NCI-H1048 (cell line): ENCODE data around the gene DAP.

Experiments used
- DNase-seq: peaks from one replicate; lab custom pipeline; 2025; lab: John Stamatoyannopoulos, UW

Gene DAP

DNA sequence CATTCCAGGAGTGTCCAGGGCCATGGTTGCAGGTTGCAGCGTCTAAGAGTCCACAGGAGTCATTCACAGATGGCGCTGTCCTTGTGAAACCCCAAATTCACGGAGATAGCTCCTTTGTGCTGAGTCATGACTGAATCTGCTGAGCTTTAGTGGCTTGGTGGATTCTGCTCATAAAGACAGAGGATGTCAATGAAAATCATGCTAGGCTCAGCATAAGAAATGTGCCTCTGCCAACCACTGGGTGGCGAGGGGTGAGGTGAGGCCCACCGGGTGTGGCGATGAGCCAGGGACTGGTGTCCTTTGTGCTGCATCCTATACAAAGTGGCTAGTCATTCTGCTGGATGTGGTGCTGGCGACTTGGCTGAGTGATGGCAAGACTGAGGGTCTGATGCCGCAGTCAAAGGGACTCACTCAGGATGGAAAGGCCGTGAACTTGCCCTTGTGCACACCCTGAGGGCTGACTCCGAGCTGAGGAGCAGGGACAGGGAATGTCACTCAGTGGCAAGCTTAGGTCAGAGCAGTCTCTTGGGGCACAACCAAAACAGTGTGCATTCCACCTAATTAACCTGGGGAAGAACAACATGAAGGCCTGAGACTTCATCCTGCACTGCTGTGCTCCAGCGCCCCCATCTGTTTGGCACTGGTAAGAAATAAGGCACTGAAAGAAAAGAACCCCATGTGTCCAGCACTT, 71.5 kb downstream of the DAP start:
- DNase-seq = no peak

DNA sequence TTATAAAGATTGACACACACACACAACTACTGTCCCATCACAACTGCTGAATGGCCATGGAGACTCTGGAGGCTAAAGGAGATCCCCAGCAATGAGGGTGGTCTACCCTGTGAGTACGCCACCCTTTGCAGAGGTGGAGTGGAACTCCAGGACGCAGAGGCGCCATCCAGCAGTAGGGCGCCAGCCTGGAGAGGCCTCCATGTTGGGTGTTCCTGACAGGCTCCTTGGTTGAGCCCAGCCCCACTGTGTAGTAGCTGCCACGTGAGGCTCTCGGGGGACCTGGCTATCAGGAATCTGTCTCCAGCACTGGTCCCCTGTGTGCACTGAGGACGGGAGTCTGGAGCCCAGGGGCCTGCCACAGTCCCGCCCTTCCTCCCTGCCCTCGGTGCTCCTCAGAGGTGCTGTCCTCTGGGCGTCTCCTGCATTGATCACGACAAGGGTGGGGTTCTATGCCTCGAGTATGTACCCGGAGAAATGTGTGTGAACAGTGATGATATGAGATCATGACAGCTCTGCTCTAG, 72.3 kb downstream of the DAP start:
- DNase-seq = no peak

DNA sequence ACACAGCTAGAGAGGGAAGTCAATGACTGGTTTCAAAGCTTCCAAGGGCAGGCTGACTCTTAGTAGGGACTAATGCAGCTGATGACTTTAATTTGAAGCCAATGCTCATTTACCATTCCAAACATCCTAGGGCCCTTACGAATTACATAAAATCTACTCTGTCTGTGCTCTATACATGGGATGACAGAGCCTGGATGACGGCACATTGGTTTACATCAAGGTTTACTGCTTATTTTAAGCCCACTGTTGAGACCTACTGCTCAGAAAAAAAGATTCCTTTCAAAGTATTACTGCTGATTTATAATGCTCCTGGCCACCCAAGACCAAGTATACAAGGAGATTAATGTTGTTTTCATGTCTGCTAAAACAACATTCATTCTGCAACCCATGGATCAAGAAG, 74.1 kb downstream of the DAP start:
- DNase-seq = no peak

DNA sequence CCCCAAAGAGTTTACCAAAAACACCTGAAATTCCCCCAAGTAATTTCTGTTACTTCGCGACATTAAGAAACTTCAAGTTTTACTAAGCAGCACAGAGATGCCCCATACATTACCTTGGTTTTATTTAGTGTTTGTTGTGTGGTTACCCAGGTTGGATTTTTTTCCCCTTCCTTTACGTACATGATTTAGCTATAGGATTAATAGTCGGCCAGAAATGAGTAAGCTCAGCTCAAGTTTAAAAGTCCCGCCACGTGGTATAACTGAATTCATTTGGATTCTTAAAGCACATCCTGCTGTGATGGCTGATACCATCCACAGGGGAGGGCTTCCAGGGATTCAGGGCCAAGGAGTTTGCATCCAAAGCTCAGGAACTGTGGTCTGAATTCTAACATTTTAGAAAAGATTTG, 75.9 kb downstream of the DAP start:
- no peak for DNase-seq

DNA sequence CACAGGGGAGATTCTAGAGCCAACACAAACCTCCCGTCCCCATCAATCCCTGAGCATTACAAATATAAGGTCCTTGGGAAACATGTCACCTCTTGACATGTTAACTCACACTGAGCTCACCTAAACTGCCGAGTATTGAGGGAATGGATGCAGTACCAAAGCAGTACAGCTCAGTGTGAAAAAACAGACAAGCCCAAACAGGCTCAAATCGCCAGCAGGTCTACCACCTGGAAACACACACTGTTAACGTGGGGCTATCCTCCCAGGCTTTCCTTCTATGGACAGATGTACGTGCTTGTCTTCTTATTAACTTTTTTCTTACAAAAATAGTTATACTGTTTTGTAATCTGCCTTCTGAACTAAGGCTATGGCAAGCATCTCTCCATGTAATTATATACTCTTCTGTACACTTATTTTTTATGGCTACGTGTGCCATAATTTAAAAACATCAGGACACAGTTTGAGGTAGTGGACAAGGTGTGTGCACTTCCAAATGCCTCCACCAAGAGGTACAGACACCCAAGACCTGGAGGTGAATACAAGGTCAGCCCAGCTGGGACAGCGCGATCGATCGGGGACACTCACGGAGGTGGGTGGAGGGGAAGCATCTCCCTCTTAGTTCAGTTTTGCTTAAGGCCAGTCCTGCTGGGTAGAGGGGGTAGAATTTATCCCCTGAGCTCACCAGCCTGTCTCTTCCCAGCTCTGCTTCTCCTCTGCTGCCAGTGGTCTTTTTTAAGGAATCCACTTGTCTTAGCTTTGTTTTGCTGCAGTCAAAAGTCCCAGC, 76.5 kb downstream of the DAP start:
- DNase-seq = no peak

DNA sequence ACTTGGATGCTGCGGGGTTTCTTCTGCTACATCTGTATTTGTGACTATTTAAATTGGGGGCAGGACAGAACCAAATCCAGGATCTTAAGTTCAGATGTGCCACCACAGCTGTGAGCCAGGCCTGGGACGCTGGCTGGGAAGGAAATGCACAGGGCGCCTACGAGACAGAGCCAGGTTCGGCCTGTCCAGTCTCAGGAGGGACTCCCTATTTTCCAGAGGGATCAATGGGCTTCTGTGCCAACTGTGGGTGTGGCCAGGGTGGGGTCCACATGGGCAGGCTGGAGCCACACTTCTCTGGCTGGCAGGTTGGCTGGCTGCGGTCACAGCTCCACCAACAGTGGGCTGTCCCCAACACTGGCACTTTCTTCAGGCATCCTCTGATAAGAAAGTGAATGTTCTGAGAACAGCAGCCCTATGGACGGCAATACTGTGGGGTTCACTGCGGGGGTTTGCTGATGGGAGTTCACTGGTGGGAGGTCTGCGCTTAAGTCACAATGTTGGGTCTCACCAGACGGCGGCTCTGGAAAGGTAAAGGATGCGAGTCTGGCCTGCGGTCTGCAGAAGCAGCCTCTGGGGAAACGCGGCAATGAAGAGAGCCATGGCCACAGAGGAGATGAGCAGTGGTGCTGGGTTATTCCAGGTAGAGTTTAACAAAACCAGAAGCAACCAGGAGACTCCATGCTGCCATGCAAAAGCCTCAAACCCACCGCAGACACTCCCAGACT, 78.1 kb downstream of the DAP start:
- no peak for DNase-seq

DNA sequence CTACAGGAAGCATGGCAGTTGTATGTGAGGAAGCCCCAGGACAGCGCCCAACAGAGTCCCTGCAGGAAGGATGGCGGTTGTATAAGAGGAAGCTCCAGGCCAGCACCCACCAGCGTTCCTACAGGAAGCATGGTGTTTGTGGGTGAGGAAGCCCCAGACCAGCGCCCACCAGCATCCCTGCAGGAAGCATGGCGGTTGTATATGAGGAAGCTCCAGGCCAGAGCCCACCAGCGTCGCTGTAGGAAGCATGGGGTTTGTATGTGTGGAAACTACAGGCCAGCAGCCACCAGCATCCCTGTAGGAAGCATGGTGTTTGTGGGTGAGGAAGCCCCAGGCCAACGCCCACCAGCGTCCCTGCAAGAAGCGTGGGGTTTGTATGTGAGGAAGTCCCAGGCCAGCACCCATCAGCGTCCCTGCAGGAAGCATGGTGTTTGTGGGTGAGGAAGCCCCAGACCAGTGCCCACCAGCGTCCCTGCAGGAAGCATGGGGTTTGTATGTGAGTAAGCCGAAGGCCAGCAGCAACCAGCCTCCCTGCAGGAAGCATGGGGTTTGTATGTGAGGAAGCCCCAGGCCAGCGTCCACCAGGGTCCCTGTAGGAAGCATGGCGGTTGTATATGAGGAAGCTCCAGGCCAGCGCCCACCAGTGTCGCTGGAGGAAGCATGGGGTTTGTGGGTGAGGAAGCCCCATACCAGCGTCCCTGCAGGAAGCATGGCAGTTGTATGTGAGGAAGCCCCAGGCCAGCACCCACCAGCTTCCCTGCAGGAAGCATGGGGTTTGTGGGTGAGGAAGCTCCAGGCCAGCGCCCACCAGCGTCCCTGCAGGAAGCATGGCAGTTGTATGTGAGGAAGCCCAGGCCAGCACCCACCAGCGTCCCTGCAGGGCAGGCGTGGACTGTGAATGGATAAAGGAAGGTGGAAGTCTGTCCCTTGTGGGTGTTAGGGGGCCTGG, 79.0 kb downstream of the DAP start:
- no peak for DNase-seq

DNA sequence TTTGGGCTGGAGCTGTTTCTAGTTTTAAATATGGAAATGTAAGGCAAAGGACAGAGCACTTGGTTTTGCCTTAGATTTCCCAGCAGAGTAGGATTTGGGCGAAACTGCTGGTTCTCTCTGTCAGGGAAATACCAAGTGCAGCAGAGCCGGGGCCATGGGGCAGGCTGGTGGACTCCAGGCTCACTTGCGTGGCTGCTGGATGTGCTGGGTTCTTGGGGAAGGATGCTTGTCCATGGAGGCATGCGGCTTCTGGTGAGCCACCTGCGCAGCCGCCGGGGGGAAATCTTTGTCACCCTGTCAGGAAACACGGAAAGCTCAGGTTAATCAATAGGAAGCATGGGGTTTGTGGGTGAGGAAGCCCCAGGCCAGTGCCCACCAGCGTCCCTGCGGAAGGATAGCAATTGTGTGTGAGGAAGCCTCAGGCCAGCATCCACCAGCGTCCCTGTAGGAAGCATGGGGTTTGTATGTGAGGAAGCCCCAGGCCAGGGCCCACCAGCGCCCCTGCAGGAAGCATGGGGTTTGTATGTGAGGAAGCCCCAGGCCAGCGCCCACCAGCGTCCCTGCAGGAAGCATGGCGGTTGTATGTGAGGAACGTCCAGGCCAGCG, 80.1 kb downstream of the DAP start:
- DNase-seq = no peak

DNA sequence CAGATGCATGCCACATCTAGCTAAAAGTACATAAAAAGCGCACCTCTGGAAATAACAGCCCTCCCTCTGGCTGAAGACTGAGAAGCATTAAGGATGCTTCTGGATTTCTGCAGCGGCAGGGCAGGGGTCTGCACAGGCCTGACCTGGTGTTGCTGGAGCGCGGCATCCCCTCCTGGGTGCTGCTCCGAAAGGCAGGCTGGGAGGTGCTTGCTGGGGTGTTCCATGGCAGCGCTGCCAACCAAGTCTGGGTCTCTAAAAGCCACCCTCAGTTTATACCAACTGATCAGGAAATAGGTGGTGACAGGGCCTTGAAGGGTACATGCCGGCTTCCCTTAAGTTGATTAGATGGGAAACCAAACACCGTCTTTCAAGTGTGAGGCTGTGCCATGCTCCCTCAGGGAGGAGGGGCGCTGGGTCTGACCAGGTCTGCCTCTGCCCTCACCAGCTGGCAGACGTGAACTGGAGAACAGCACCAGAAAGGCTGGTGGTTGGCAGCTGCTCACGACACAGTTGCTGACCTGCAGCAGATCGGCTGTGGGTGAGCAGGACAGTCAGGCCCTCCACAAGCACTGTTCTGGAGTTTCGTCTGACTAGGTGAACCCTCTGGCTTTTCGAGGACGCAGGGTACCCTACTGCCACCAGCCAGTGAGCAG, 81.6 kb downstream of the DAP start:
- no peak for DNase-seq

DNA sequence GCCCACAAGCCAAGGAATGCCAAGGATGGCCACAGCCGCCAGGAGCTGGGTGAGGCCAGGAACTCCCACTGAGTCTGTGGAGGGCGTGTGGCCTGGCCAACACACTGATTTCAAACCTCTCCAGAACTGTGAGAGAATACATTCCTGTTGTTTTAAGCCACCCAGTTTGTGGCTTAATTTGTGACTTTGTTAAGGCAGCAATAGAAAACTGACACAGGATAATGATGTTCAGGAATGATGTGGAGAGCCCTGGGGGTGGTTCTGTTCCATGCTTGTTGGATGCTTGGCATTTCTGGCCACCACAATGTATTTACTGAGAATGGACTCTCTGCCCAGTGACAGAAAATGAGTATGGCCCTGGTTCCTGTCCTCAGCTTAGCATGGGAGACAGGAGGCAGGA, 82.8 kb downstream of the DAP start:
- DNase-seq = no peak

DNA sequence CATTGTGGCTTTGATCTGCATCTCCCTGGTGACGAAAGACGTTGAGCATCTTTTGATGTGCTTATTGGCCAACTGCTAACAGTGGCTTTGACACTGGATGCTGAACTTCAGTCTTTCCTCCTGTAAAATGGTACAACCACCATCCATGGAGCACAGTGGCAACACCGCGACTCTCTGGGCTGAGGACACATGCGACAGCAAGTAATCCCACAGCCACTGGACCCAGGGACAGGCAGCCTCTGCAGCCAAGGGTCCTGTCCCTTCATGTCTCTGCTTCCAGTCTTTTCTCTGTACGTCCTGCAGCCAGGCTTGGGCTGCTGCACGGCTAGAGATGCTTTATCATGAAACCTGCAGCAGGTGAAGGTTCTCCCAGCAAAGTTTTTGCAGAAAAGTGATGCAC, 83.5 kb downstream of the DAP start:
- DNase-seq = no peak

DNA sequence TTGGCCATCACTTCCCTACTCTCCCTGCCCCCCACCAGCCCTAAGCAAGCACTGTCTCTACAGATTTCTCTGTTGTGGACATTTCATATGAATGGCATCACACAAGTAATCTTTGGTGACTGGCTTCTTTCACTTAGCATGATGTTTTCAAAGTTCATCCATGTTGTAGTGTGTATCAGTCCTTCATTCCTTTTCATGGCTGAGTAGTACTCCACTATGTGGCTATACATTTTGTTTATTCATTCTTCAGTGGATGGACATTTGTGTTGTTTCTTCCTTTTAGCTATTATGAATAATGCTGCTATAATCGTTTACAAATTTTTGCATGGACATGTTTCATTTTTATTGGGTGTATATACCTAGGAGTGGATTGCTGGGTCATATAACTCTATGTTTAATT, 84.1 kb downstream of the DAP start:
- no peak for DNase-seq

DNA sequence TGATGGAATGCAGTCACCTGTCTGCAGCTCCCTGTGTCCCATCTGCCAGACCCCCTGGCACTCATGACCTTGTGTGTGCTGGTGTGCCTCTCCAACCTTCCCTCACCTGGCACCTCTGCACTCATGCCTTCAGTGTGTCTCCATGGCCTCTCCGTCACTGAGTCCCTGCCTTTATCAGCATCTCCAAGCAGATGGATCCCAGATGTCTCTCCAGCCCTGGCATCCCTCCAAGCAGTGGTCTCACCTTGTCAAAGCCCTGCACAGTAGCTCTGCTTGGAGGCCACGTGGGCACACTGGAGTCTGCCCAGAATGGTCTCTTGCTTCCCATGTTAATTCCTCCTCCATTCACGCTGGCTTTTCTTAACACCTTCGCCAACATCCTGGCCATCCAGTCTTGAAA, 84.8 kb downstream of the DAP start:
- DNase-seq = no peak

DNA sequence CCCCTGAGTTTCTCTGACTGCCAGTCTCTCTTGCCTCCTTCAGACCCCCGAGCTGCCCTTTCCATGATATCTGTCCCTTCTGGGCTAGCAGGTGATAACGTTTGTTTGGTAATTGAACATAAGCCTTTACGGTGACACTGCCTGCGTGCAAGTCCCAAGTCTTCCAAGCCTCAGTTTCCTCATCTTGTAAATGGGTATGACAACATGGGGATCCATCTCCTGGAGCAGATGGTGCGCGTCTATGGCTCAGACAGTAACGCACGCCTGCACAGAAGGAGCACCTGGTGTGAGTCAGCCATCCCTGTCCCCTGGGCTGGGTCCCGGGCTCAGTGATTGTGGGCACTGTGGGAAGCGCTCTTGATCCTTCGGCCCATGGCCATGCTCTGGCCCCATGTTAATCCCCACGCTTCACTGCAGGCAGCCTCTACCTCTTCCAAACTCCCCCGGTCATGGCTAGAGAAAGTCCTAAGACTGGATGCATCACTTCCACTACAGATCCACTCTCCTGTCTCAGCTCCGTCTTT, 85.8 kb downstream of the DAP start:
- DNase-seq = no peak

DNA sequence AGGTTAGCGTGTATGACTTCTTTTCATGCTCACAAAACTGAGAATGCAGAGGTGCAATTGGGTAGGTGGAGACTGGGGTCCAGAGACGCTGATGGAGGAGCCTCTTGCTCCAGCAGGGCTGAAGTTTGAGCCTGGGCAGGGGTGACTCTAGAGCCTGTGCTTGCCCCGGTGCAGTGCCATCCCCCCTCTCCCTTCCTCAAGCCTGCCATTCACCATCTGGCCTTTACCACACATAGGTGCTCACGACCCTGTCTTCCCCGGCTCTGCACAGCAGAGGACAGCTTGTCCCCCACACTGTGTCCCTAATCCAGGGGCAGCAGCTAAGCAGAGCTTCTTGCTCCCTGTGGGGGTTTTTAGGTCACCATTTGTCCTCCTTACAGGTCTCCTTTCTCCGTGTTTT, 86.5 kb downstream of the DAP start:
- DNase-seq = no peak

DNA sequence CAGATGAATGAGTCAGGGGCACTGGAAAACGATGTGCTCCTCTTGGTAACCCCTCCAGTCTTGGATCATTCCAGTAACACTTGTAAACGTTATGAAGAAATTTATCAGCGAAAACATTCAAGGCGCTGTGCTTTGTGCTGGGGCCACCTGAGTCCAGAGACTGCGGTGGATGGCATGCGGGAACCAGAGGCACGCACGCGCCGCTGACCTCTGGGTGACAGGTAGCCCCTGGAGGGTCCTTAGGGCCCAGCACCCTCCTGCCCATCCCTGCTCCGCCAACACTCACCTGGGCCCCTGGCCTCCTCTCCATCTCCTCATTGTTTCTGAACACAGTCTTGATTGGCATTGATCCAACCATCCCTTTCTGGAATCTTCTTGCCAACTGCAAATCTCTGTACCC, 86.9 kb downstream of the DAP start:
- no peak for DNase-seq

DNA sequence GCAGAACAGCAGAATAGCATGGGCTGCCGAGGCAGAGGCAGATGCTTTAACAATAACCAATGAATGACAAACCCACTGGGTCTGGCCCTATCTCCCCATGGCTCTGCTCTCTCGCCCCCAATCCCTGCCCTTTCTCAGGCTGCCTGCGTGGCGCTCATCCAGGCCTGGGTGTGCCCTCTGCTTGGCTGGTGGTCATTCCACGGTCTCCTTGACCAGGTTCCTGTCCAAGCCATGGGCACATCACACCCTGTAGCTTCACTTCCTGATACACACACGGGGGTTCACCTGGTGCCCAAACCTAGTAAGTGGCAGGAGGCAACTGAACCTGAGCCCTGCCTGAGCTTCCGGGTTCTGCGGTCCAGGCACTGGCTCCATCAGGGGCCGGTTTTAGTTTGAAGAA, 87.6 kb downstream of the DAP start:
- DNase-seq = no peak

DNA sequence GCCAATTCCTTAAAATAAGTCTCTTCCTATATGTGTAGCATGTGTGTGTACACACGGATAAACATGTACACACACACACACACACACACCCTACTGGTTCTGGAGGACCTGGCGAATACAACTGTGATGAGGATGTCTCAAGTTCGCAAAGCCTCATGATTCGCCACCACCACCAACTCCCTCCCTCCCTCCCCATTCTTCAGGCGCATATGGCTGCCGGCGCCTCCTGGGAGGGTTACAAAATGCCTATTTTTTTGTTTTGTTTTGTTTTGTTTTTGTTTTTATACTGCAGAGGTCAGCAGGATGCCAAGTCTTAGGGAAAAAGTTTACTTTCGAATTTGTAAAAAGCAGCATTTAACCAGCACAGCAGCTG, 88.0 kb downstream of the DAP start:
- no peak for DNase-seq

DNA sequence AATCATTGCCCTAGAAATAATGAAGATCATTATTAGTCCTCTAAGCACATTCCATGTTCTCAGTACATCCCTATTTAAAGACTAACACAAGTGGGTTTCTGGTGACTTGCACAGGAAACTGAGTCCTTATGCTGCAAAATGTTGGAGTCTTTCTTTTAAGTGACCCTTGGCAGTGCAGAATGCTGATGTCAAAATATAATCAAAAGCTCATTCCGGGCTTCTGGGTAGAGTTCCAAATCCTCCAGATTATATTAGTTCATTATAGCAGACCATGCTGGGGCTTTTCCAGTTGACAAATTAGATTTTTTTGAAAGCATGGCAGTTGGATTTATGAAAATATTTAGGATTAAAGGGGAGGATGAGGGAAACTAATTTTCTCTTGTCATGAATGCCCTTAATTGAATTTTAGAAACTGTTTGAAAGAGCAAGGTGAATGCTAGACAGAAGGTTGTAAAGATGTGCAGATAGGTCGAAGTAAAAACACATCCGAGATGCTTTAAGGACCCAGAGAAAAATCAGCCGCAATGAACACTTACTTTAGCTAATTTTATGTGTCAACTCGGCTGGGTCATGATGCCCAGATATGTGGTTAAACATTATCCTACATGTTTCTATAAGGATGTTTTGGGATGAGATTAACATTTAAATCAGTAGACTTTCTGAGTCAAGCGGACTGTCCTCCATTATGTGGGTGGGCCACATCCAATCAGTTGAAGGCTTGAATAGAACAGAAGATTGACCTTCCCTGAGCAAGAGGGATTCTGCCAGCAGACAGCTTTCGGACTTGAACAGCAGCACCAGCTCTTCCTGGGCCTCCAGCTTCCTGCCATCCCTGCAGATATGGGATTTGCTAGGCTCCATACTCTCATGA, 88.7 kb downstream of the DAP start:
- no peak for DNase-seq
